ENCODE data around the gene SCPEP1.

The SCPEP1 gene

GRCh38 chr17:57037411-57037810 lies 59.5 kb downstream of the SCPEP1 start:
- in situ Hi-C loops (cut with HindIII; ENCODE audit: low sequenced_read_pairs), result no loop called here

- in situ Hi-C loops (cut with HindIII; ENCODE audit: low sequenced_read_pairs), result no loop called here
Observed at GRCh38 chr17:57038486-57038885, 60.6 kb downstream of the SCPEP1 start.

- in situ Hi-C loops (cut with HindIII; ENCODE audit: low sequenced_read_pairs), result no loop called here
Observed at GRCh38 chr17:57040571-57040970, 62.6 kb downstream of the SCPEP1 start.

DNA sequence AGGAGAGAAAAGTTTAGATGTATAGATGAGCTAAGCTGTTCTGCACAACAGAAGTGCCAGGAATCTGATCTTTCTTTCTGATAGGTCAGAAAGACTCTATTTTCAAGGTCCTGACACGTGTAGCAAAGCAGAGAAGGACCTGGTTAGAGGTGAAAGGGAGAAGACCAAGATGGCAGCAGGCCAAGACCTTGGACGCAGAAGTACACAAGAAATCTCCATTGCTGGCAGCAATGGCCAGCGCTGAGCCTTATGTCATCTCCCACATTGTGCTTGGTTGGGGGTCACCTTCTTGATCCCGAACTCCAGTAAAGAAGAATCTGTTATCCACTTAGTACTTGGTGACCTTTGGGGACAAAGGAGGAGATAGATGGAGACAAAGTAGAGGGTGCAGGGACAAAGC lies 65.3 kb downstream of the SCPEP1 start:
- in situ Hi-C loops (cut with HindIII; ENCODE audit: low sequenced_read_pairs), result no loop called here

- in situ Hi-C loops (cut with HindIII; ENCODE audit: low sequenced_read_pairs), result no loop called here
Observed at GRCh38 chr17:57044976-57045867, 67.3 kb downstream of the SCPEP1 start.

- in situ Hi-C loops (cut with HindIII; ENCODE audit: low sequenced_read_pairs), result no loop called here
Observed at GRCh38 chr17:57045868-57046704, 68.2 kb downstream of the SCPEP1 start.

GRCh38 chr17:57046749-57047148 lies 68.8 kb downstream of the SCPEP1 start:
- in situ Hi-C loops (cut with HindIII; ENCODE audit: low sequenced_read_pairs), result no loop called here

GRCh38 chr17:57048096-57048495 lies 70.2 kb downstream of the SCPEP1 start:
- in situ Hi-C loops (cut with HindIII; ENCODE audit: low sequenced_read_pairs), result no loop called here

- in situ Hi-C loops (cut with HindIII; ENCODE audit: low sequenced_read_pairs), result no loop called here
Observed at GRCh38 chr17:57050306-57050705, 72.4 kb downstream of the SCPEP1 start.

DNA sequence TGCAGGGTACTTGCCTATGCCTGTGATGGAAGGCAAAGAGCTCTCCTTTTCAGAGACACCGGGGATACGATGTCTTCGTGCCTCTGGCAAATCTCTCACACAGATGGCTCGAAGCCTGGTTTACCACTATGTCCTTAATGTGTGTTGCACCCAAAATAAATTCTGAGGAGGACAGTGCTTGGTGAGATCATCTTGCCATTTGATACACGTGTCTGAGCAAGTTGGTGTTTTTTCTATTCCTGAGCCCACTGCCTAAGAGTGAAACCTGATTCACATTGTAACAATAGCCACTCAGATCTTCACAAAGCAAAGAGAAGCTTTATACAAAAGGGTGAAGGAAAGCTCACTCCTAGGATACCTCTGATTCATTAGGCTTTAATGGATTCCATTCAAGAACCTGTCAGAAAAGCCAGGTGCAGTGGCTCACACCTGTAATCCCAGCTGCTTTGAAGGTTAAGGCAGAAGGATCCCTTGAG lies 74.0 kb downstream of the SCPEP1 start:
- in situ Hi-C loops (cut with HindIII; ENCODE audit: low sequenced_read_pairs), result no loop called here

Measured in DLD1 (cell line).